HG02943 (cell line): ENCODE data around the gene ARHGAP10.
A peak's percentile ranks its signal among the peaks of the same experiment; 100 is the strongest.
"Not testable (repeated sequence)": the region's sequence is repeated elsewhere in the genome, so short reads cannot be mapped to it uniquely, and the experiment has no call there.

Source experiments
- ATAC-seq: cut with Tn5 transposase; IDR thresholded peaks from one replicate; pipeline ENCODE4 v1.9.1; 2021; ENCODE audit warnings: mild to moderate bottlenecking, low read depth, moderate library complexity; ENCODE audit not compliant: unreplicated experiment

ARHGAP10 gene

DNA sequence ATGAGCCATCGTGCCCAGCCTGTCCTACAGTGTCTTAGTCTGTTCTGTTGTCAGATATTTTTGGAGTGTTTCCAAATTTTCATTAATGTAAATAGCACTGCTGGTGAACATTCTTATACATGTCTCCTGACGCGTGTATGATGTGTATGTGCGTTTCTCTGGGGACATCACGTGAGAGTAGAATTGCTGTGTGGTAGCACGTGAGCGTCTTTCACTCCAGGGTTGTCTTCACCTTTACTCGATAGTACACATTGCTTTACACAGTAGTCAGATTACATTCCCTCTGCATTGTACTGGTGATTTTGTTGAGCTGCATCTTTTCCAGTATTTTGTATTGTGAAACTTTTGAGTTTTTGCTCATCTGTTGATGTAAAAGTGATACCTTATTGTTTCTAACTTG, 60.0 kb downstream of the ARHGAP10 start:
- ATAC-seq: no peak

GRCh38 chr4:147793569-147794313, 61.9 kb downstream of the ARHGAP10 start:
- no peak for ATAC-seq

DNA sequence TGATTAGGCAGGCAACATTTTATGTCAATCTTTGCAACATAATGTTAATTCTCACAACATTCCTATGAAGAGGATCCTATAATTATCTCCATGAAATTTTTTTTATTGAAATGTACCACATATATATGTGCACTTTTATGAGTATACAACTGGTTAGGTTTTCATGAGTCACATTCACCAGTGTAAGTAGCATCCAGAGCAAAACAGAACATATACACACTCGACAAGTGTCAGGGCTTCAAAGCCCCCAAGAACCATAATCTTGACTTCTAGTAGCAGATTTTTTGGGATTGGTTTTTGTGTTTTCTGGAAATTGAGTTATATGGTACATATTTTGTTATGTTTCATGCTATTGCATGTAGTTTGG, 62.4 kb downstream of the ARHGAP10 start:
- no peak for ATAC-seq

DNA sequence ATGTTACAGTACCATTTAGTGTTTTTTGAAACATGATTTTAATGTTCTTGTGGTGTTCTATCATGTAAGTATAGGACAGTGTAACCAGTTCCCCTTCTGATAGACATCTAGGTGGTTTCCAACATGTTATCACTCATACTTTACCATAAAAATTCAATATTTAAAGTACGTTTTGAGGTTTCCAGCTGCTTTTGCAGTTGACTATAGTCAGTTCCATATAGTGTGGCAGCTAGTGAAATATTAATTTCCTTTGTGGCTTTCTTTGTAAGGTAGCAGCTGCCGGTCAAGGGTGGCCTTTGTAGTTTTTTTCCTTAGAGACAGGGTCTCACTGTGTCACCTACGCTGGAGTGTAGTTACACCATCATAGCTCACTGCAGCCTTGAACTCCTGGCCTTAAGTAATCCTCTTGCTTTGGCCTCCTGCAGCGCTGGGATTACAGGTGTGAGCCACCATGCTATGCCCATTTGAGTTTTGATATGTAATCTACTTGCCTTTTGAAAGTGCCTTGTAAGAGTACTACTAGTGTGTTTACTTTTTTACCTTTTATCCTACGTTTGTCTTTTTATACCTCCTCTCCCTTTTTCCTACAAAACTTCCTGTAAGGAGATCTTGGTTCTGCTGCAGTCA, 63.0 kb downstream of the ARHGAP10 start:
- peak; percentile 80 for ATAC-seq

- not testable (repeated sequence) for ATAC-seq
Observed at GRCh38 chr4:147799057-147799456, 67.2 kb downstream of the ARHGAP10 start.

DNA sequence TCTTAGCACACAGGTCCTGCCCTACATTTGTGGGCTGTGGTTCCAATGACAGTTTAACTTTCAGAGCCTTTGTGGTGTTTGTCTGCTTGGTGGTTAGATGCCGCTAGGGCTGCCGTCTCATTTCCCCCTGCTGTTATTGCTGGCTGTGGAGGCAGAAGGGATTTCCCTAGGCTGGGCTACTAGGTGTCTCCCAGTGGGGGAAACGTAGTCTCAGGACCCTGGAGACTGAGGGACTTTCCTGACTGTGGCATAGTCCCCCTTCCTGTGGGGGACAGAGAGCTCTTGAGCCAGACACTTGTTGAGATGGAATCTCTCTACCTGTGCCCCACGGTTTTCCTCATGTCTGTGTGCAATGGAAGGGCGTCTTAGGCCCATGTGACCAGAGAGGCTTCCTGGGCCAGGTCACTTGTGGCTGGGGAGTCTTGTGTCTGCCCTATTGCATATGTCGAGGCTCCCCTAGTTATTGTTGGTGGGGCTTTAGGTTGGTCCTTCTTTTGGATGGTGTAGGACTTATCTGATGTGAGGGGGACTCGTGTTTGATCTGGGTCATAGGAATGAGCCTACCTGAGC, 68.2 kb downstream of the ARHGAP10 start:
- peak; percentile 94 for ATAC-seq

DNA sequence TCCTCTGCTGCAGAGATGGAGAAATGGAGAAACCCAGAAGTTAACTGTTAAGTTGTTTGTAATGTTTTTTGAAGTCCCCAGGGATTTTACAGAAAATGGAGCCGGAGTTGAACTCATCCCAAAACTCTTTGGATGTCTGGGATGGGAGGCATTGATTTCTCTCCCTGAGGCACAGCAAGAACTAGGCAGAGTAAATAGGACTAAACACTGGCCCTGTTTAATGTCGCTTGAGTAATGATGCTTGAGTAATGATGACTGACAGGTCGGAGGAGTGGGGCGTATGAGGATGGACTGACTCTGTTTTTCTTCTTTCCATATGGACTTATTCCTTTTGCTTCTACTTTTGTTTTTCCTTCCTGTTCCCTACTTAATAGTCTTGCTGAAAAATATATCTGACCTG, 69.9 kb downstream of the ARHGAP10 start:
- no peak for ATAC-seq

DNA sequence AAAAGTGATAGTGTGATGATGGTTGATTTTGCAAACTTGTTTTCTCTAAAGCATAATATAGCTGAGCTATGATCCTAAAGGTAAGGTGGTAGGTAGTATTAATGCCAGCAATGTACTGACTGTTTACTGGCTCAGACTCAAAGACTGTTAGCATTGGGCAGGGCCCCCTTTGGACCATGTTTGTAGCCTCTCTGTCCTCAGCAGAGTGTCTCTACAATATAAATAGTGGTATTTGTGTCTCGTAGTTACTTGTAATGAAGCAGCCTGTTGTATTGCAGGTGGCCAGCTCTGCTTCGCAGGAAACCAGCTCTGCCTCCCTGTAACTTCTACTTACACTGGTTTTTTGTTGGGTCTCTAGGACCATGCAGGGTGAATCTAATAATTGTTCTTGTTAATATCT, 70.5 kb downstream of the ARHGAP10 start:
- ATAC-seq: no peak

GRCh38 chr4:147805946-147806345, 74.1 kb downstream of the ARHGAP10 start:
- ATAC-seq: no peak

GRCh38 chr4:147808447-147808846, 76.6 kb downstream of the ARHGAP10 start:
- no peak for ATAC-seq

DNA sequence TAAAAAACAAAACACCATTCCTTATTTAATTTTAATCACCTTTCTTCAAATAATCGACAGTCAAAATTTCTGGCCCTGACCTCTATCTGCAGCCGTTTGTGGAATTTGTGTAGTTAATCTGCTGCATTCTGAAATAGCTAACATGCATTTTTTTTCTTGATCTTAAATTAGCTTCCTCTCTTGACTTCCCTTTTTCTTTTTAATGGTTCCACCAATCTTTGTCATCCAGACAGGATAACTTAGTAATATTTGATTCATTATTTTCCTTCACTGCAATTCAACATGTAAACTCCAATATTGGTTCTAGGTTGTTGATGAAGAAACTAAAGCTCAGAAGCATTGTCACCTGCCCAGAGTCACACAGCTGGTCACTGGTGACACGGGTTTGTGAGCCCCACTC, 77.3 kb downstream of the ARHGAP10 start:
- ATAC-seq: no peak

DNA sequence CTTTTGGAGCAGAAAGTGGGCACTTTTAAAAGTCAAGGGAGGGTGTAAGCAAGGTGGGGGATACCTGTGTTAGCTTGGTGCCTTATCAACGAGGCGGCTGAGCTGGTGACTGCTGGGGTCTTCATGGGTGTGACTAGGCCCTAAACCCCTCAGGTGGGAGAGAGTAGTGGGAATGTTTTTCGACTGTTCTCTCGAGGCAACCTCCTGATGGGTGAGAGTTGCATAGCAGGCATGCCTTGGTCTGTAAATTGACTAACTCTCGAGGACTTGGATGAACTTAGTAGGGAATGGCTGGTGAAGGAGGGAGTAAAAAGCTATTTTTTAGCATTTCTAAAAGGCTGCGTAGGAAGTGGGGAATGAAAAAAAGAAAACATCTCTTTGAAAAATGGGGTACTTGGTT, 80.0 kb downstream of the ARHGAP10 start:
- ATAC-seq: no peak

- ATAC-seq: no peak
Observed at GRCh38 chr4:147813109-147813773, 81.4 kb downstream of the ARHGAP10 start.

DNA sequence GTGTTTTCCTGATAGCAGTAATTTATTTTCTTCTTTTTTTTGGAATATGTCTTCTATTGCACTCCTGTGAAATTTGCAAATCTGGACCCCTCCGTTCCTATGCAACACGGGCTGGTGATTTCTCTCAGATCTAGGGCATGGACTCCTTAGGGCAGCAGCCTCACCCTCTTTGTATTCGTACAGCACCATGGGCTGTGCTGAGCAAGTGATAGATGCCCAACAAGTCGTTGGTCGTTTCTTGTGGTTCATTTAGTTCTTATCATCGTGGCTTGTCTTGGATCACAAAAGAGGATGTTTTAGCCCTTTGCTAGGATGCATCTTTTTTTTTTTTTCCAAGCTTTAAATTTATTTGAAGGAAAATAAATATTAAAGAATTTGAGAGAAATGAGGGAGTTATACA, 82.1 kb downstream of the ARHGAP10 start:
- ATAC-seq: no peak

- no peak for ATAC-seq
Observed at GRCh38 chr4:147814376-147814775, 82.5 kb downstream of the ARHGAP10 start.

GRCh38 chr4:147815741-147816140, 83.9 kb downstream of the ARHGAP10 start:
- no peak for ATAC-seq

DNA sequence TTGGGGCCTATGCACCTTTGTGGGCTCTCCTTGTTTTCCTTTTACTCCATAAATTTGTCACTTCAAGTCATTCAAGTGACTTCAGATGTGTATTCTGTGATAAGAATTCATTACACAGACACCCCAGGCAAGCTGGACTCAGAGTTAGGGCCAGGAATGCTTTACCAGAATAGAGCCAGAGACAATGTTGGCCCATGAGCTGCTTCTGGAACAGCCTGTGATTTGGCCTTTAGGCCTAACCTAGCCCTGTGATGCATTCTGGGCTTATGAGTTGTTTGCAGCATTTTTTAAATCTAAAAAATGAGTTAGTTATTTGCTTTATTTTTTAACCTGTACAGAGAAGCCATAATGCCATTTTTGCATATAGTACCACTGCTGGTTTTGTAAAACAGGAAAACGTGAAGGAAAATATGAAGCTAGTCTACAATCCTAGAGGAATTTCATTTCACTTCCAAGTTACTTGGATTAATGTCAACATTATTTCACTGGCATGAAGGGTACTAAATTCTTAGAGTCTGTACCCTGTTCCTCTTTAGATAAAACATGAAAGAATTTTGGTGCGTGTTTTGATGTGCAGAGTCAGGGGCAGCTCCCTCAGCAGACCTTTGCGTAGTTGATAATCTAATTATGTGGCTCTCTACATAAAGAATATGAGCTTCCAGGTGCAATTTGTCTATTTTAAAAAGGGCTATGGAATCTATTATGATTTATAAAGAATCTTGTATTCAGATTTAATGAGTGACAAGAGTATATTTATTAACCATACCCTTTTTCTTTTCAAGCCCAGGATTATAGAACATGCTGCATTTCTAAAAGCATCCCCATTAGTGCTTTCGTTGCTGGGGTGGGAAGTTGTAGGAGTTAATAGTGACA, 84.7 kb downstream of the ARHGAP10 start:
- ATAC-seq: no peak

- ATAC-seq: no peak
Observed at GRCh38 chr4:147820975-147821374, 89.1 kb downstream of the ARHGAP10 start.

- no peak for ATAC-seq
Observed at GRCh38 chr4:147821555-147821954, 89.7 kb downstream of the ARHGAP10 start.

GRCh38 chr4:147822128-147822527, 90.2 kb downstream of the ARHGAP10 start:
- no peak for ATAC-seq

GRCh38 chr4:147823130-147823529, 91.2 kb downstream of the ARHGAP10 start:
- ATAC-seq: no peak
